HG03571 (cell line): ENCODE data around the gene CPT2.

Source experiments
- ATAC-seq: cut with Tn5 transposase; IDR thresholded peaks from one replicate; pipeline ENCODE4 v1.9.1; 2021; ENCODE audit not compliant: unreplicated experiment

Gene CPT2

DNA sequence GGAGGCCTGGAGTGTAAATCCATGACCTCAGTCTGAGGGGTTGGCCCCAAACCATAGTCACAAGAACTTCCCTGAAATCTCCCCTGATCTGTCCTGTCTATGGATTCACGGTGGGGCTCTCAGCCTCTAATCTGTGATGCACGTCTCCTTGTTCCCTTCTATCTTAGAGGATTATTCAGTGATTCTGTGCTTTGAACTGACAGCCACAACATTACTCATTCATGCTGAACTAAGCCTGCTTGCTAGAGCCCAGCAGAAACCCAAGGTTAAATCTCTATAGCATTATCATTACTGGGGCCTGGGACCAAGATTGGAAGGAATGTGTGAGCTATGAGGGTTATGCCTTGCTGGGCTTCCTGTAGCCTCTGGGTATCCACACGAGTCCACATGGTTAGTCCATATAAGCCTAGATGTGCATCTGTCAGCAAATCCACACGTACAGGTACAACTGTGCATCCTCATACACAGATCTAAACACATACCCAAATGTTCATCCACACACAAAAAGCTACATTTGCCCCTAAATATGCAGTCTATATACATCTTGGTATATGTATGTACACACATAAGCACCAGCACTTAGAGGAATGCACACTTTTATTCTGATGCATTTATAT, 64.1 kb downstream of the CPT2 start:
- no peak for ATAC-seq

- no peak for ATAC-seq
These were observed 65.4 kb downstream of the CPT2 start for GRCh38 chr1:53262000-53262399.
